WERI-Rb-1 (cell line): ENCODE results near the gene ATP6V0C.
A peak's percentile ranks its signal among the peaks of the same experiment; 100 is the strongest.

Source experiments
- DNase-seq: peaks from one replicate; pipeline ENCODE4 v3.0.0-alpha.2; 2020
- H3K27ac ChIP-seq: fragments of 250-450 bp; sonication (Bioruptor Pico); 2 replicates; pipeline ENCODE4 v1.5.1; 2020; ENCODE audit warnings: mild to moderate bottlenecking, moderate library complexity
- H3K27me3 ChIP-seq: fragments of 250-450 bp; sonication (Bioruptor Pico); 2 replicates; pipeline ENCODE4 v1.5.1; 2021; ENCODE audit warnings: mild to moderate bottlenecking, low read depth, moderate library complexity; ENCODE audit not compliant: insufficient read depth, severe bottlenecking
- H3K36me3 ChIP-seq: fragments of 250-450 bp; sonication (Bioruptor Pico); 2 replicates; pipeline ENCODE4 v1.5.1; 2020; ENCODE audit warnings: mild to moderate bottlenecking, moderate library complexity
- H3K4me3 ChIP-seq: 2 replicates; pipeline ENCODE4 v1.5.1; 2011; ENCODE audit warnings: low read depth, mild to moderate bottlenecking, control low read depth, low read length
- H3K9me3 ChIP-seq: fragments of 250-450 bp; sonication (Bioruptor Pico); 2 replicates; pipeline ENCODE4 v1.5.1; 2021; ENCODE audit warnings: mild to moderate bottlenecking, moderate library complexity; ENCODE audit not compliant: severe bottlenecking
- CTCF ChIP-seq: IDR thresholded peaks from 2 replicates; pipeline ENCODE4 v1.5.1; 2011; ENCODE audit warnings: low read depth, mild to moderate bottlenecking, control low read depth, inconsistent platforms, low read length

ATP6V0C gene

GRCh38 chr16:2500430-2500917, 13.3 kb upstream of the ATP6V0C start:
- Histone ChIP-seq H3K4me3 (no peak overlapping the region), H3K27me3 (no peaks in the 10 kb centered on the region), H3K9me3 (no peaks in the 10 kb centered on the region), H3K36me3 (peaks cover 46% of the 10 kb centered on the region), H3K27ac (peak overlapping the region; percentile 66)
- DNase-seq = no peak
- TF ChIP-seq CTCF = peak; percentile 21

GRCh38 chr16:2500918-2501750, 12.6 kb upstream of the ATP6V0C start:
- no peaks in the 10 kb centered on the region for H3K9me3 ChIP-seq
- peak; percentile 97 for TF ChIP-seq CTCF
- H3K4me3 ChIP-seq = peak overlapping the region; percentile 18; the same call in 1 of the 2 replicates
- H3K36me3 ChIP-seq = peaks cover 45% of the 10 kb centered on the region
- H3K27me3 ChIP-seq = no peaks in the 10 kb centered on the region
- H3K27ac ChIP-seq = peak overlapping the region; percentile 66
- peak; percentile 90 for DNase-seq

GRCh38 chr16:2501946-2502895, 11.5 kb upstream of the ATP6V0C start:
- DNase-seq = no peak
- Histone ChIP-seq H3K9me3 (no peaks in the 10 kb centered on the region), H3K36me3 (peaks cover 34% of the 10 kb centered on the region), H3K27me3 (no peaks in the 10 kb centered on the region), H3K4me3 (no peak overlapping the region), H3K27ac (peak overlapping the region; percentile 66)
- TF ChIP-seq CTCF = no peak

DNA sequence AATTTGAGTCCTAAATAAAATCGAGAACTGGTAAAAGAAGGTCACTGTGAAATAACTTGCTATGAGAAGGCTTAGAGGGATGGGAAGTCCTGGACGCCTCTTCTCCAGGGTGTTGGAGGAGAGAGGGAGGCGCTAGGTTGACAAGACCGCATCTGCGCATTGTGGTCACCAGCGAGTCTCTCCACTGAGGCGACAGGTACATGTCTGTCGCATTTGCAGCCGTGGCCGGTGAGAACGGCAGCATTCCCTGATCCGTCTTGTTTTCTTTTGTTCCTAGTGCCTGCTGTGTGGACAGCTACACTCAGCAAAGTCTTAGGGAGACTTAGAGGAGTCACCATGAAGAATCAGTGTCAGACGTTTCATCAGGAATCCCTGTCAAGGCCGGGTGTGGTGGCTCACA, 8.1 kb upstream of the ATP6V0C start:
- TF ChIP-seq CTCF = no peak
- Histone ChIP-seq H3K27me3 (no peaks in the 10 kb centered on the region), H3K9me3 (no peaks in the 10 kb centered on the region), H3K4me3 (no peak overlapping the region), H3K27ac (no peak overlapping the region), H3K36me3 (peaks cover 5% of the 10 kb centered on the region; the same call in 1 of the 2 replicates)
- DNase-seq = no peak

DNA sequence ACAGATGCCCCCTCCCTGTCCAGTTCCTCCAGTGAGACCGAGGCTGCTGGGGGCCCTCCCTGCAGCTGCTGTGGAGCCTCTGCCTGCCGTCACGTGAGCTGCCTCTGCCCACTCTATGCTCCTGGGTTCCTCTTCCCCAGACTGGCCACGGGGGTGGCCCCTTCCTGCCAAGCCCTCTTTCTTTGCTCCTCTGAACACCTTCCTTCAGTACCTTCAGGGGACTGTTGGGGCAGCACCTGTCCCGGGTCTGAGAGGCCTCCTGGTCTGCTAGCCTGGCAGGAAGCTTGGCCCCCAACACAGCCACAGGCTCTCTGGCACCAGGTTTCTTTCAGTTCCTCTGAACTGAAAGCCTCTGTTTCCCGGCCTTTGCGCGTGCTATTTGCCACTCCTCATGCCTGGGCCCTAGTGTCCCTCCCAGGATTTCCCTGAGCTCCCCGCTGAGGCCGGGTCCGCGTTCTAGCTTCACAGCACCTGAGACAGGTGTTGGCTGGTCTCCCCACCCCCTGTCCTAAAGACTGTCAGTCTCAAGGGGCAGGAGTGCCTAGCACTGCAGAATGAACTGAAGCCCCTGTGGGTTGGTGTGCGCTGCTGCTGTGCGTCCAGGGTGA, 6.6 kb upstream of the ATP6V0C start:
- DNase-seq = no peak
- no peak overlapping the region for H3K27ac ChIP-seq
- no peak for TF ChIP-seq CTCF
- no peaks in the 10 kb centered on the region for H3K9me3 ChIP-seq
- H3K27me3 ChIP-seq = no peaks in the 10 kb centered on the region
- peaks cover 1% of the 10 kb centered on the region; the same call in 1 of the 2 replicates for H3K36me3 ChIP-seq
- H3K4me3 ChIP-seq = no peak overlapping the region
